SIG-M5 treated with dmso at 0.1 percent for 504 hours (cell line): ENCODE measurements around the gene MYO1G.

ENCODE experiments used
- DNase-seq: peaks from one replicate; lab custom pipeline; 2025; ENCODE audit not compliant: unreplicated experiment; lab: John Stamatoyannopoulos, UW

Gene MYO1G

GRCh38 chr7:44967571-44968446 lies 11.0 kb downstream of the MYO1G start:
- DNase-seq: no peak

- no peak for DNase-seq
These were observed 11.9 kb downstream of the MYO1G start for GRCh38 chr7:44966731-44967538.

GRCh38 chr7:44965937-44966730 lies 12.7 kb downstream of the MYO1G start:
- DNase-seq: no peak

GRCh38 chr7:44965441-44965903 lies 13.3 kb downstream of the MYO1G start:
- no peak for DNase-seq

DNA sequence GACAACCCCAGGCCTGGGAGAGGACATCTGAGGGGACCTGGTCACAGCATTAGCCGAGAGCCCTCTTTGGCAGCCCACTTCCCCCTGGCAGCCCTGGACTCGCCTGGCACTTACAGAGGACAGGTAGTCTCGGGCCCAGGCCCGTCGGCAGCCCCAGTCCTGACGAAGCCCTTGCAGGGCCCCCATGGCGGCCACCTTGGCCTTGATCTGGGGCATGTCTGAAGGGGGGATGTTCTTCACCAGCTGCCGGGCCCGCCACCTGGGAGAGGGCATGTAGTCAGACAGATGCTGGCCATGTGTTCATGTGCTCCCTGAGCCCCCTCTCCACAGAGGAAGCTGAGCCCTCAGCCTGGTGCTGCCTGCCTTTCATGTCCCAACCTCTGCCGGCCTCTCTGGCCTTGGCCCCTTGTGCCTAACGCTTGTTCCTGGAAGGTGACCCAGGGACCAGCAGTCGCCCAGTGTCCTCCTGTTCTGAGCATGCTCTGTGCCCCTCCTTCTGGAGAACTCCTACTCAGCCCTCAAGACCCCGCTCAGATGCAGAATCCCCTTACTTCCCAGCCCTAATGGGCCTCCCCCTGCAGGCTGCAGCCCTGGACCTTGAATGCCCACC lies 13.9 kb downstream of the MYO1G start:
- DNase-seq: no peak

- DNase-seq: peak; percentile 10
These were observed 14.4 kb downstream of the MYO1G start for GRCh38 chr7:44964384-44964830.

GRCh38 chr7:44963364-44964290 lies 15.2 kb downstream of the MYO1G start:
- DNase-seq: no peak

- DNase-seq: no peak
These were observed 16.1 kb downstream of the MYO1G start for GRCh38 chr7:44962483-44963251.

DNA sequence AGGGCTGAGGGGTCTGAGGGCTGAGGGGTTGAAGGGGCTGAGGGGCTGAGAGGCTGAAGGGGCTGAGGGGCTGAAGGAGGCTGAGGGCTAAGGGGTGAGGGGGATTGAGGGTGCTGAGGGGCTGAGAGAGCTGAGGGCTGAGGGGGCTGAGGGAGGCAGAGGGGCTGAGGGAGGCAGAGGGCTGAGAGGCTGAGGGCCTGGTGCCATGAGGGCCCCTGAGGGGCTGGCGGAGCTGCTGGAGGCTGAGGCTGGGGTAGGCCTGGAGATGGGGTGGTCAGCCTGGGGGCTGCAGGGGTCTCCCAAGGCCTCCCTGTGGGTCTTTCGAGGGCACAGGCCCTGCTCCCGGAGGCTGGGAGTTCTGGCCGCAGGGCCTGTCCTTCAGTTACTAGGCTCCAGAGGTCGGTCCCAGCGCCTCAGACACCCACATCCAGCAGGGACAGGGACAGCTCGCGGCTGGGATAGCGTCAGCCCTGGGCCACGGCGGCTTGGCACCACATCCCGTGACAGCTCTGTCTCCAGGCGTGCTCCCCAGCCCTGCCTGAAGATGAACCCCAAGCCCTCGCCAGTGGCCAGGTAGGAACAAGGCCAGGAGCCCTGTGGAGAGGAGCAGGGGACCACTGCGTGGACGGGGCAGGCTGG lies 16.9 kb downstream of the MYO1G start:
- DNase-seq: no peak

DNA sequence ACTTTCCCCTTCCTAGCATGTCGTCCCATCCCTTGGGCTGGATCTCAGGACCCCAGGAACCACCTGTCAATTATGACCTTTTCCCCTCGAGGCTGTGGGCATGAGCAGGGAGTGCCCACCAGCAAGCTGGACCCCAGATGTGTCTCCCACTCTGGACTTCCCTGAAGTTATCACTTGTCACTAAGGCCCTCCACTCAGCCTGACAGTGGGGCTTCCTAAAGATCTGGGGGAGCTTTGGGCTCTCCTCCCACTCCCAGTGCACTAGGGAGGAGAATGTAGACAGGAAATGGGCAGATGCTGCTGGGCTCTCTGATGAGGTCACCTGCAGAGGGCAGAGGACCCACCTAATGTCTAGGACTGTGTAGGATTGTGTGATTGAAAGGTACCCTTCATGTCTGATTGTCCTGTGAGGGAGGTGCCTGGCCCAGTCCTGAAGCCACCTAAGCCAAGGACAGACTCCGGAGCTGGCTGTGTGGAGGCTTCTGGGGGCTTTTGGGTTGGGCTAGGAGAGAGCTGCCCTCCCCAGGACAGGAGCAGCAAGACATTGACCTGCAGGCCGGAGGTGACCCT lies 18.7 kb downstream of the MYO1G start:
- DNase-seq: no peak

DNA sequence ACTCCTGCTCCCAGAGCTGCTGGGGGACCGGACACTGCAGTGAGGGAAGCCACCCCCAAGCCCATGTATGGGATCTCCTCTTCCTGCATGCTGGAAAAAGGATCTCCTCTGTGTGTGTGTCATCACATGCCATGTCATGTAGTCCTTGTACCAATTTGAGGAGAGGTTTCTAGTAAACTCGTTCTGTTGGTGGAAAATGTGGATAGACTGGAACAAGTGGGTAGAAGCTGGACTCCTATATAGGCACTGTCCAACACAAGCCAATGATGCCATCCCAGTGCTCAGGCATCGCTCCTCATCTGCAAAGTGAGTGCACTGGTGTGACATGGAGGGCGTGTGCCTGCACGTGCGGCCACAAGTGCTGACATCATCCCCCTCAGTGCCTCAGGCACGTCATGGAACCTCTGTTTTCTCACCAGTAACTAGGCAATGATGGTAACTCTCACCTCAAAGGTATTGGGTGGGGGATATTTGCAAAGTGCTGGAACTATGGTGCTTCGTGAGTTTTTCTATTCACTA lies 19.3 kb downstream of the MYO1G start:
- DNase-seq: peak; percentile 32

DNA sequence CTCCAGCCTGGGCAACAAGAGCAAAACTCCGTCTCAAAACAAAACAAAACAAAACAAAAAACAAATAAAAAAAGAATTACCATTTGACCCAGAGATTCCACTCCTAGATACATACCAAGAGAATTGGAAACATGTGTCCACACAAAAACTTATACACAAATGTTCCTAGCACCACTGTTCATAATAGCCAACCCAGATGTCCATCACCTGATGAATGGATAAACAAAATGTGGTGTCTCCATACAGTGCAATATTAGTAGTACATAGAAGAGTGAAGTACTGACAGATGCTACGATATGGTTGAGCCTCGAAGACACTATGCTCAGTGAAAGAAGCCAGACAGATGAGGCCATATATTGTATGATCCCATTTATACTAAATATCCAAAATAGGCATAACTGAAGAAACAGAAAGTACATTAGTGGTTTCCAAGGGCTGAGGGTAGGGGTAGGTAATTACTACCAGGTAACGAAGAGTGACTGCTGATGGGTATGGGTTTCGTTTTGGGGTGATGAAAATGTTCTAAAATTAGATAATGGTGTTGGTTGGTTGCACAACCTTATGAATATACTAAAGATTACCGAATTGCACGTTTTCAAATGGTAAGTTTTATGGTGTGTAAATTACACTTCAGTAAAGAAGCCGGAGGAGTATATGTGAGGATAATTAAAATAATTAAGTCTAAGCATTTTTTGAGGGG lies 20.0 kb downstream of the MYO1G start:
- DNase-seq: no peak

GRCh38 chr7:44956157-44956766 lies 22.6 kb downstream of the MYO1G start:
- DNase-seq: no peak

DNA sequence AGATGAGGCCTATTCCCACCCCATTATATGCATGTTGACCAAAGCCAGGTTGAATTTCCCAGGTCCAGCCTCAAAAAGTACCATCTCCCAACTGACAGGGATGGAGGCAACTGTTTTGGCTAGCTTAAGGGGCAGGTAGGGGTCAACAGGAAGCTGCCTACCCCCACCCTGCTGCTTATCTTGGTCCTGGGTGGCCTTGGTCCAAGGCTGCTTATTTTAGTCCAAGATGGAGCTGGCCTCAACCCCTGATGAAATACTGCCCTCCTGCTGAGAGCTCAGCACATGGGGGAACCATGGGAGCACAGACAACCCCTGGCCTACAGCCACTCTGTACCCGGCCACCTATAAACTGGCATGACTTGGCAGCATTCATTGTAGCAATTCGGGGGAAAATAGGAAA lies 23.1 kb downstream of the MYO1G start:
- no peak for DNase-seq

- DNase-seq: no peak
These were observed 25.7 kb downstream of the MYO1G start for GRCh38 chr7:44953156-44953555.

GRCh38 chr7:44949303-44949702 lies 29.5 kb downstream of the MYO1G start:
- DNase-seq: no peak

GRCh38 chr7:44945479-44945878 lies 33.3 kb downstream of the MYO1G start:
- no peak for DNase-seq
